ES-I3 (cell line): ENCODE results near the gene TMX4.

Experiments
- H3K36me3 ChIP-seq: 2 replicates; pipeline ENCODE4 v1.6.1; 2013; ENCODE audit warnings: mild to moderate bottlenecking, low read length, control low read depth, moderate library complexity; ENCODE audit not compliant: insufficient read depth
- H3K4me1 ChIP-seq: 2 replicates; pipeline ENCODE4 v1.6.1; 2013; ENCODE audit warnings: mild to moderate bottlenecking, control low read depth, low read length; ENCODE audit not compliant: insufficient read depth
- H3K9ac ChIP-seq: 2 replicates; pipeline ENCODE4 v1.6.1; 2013; ENCODE audit warnings: low read depth, mild to moderate bottlenecking, low read length, moderate library complexity
- H3K9me3 ChIP-seq: 2 replicates; pipeline ENCODE4 v1.6.1; 2013; ENCODE audit warnings: mild to moderate bottlenecking, low read length, moderate library complexity; ENCODE audit not compliant: control insufficient read depth, insufficient read depth

The TMX4 gene

GRCh38 chr20:8000796-8001195 is 18.8 kb downstream of the TMX4 start:
- H3K9ac ChIP-seq: no peak overlapping the region
- no peaks in the 10 kb centered on the region for H3K9me3 ChIP-seq
- H3K36me3 ChIP-seq: peaks cover 8% of the 10 kb centered on the region; the same call in 1 of the 2 replicates
- no peaks in the 10 kb centered on the region for H3K4me1 ChIP-seq

GRCh38 chr20:7996898-7997297 is 22.7 kb downstream of the TMX4 start:
- Histone ChIP-seq H3K4me1 (no peaks in the 10 kb centered on the region), H3K9ac (no peak overlapping the region), H3K9me3 (no peaks in the 10 kb centered on the region), H3K36me3 (peaks cover 8% of the 10 kb centered on the region; the same call in 1 of the 2 replicates)

DNA sequence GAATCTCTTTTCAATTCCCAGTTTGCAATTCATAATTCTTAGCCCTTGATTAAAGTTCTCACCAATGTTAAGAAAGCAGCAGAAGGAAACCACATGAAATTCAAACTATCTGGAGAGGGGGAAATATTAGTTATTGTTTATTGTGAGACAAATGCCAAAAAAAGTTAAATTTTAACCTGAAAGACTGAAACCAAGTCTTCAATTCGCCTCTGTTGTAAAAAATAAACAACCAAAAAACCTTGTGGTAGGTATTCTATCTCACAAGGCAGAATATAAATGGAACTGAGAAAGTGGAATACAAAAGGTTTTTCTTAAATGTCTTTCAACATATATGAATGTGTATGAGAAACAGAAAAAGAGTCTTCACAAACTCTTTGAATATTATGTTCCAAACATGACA is 24.8 kb downstream of the TMX4 start:
- Histone ChIP-seq H3K4me1 (no peaks in the 10 kb centered on the region), H3K9me3 (no peaks in the 10 kb centered on the region), H3K36me3 (peaks cover 8% of the 10 kb centered on the region; the same call in 1 of the 2 replicates), H3K9ac (no peak overlapping the region)

- 0 out of 2 replicates have a peak, but pooled peaks cover 5% of the 10 kb centered on the region for H3K36me3 ChIP-seq
- no peaks in the 10 kb centered on the region for H3K9me3 ChIP-seq
- H3K9ac ChIP-seq: no peak overlapping the region
- H3K4me1 ChIP-seq: no peaks in the 10 kb centered on the region
Observed at GRCh38 chr20:7993703-7994102, 25.9 kb downstream of the TMX4 start.

DNA sequence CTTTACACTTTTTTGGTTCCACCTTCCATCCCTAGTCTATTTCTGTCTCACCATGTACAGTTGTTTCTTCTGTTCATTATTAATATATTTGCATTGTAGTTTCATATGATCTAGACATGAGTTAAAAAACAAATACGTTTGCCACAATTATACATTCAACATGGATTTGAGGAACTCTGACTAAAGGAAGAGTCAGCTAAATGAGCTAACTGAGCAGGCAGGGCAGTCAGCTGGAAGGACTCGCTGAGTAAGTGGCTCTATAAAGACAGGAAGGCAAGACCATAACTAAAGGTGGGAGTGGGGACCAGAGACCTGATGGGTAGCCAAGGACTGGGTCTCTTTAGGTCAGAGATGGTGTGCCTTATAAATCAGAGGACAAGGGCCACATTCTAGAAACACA is 26.3 kb downstream of the TMX4 start:
- H3K9me3 ChIP-seq: no peaks in the 10 kb centered on the region
- H3K9ac ChIP-seq: no peak overlapping the region
- no peaks in the 10 kb centered on the region for H3K4me1 ChIP-seq
- 0 out of 2 replicates have a peak, but pooled peaks cover 5% of the 10 kb centered on the region for H3K36me3 ChIP-seq

DNA sequence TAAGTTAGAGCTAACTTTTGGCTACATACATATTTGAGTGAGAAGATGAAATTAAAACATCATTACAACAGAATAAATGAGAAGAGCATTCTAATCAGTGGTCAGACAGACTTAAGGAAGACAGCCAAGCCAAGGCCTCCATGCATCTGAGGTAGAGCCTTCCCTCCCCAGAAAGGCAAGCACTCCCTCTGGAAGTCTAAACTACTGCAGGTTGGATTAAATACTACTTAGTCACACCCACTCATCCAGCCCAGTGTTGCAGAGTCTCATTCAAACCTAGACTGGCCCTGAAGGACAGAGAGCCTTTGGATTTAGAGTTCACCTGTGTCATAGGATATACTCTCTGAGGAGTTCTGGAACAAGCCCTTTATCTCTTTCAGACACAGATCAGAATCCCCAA is 29.2 kb downstream of the TMX4 start:
- Histone ChIP-seq H3K9ac (no peak overlapping the region), H3K9me3 (no peaks in the 10 kb centered on the region), H3K36me3 (no peaks in the 10 kb centered on the region), H3K4me1 (no peaks in the 10 kb centered on the region)

DNA sequence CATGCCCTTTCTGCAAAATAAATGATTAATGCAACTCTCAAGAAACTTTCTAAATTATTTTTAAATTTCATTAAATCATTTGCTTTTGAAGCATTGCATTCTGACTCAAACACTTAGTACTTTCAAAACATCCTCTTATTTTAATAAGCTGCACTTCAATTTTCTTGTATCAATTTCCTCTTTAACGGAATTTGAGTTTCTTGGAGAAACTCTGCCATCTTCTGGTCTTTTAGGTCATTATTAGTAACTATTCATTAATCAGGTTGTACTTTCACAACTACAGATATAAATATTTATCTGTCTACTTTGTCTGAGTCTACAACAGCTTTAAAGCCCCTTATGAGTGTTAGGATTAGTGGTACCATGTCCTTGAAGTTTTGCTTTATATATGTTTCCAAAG is 30.2 kb downstream of the TMX4 start:
- no peak overlapping the region for H3K9ac ChIP-seq
- no peaks in the 10 kb centered on the region for H3K36me3 ChIP-seq
- H3K4me1 ChIP-seq: no peaks in the 10 kb centered on the region
- no peaks in the 10 kb centered on the region for H3K9me3 ChIP-seq

GRCh38 chr20:7985916-7986315 is 33.6 kb downstream of the TMX4 start:
- H3K4me1 ChIP-seq: no peaks in the 10 kb centered on the region
- no peaks in the 10 kb centered on the region for H3K9me3 ChIP-seq
- no peaks in the 10 kb centered on the region for H3K36me3 ChIP-seq
- no peak overlapping the region for H3K9ac ChIP-seq

DNA sequence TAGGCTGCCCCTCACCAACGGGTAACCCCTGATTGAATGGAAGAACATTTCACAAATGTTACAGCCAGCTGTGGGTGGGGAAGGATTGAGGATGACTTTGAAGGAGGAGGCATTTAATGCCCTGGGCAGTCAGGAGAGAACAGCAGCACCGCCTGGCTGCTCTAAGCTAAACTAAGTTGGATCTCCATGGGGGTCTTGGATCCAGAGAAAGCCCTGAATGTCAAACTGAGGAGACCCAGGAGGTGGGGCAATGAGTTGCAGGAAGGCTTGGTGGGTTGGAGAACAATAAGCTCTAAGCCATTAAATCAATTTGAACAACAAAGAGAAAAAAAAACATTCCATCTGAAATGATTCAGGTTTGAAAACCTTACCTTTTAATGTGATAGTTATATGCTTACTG is 35.4 kb downstream of the TMX4 start:
- H3K36me3 ChIP-seq: no peaks in the 10 kb centered on the region
- H3K4me1 ChIP-seq: peaks cover 3% of the 10 kb centered on the region

DNA sequence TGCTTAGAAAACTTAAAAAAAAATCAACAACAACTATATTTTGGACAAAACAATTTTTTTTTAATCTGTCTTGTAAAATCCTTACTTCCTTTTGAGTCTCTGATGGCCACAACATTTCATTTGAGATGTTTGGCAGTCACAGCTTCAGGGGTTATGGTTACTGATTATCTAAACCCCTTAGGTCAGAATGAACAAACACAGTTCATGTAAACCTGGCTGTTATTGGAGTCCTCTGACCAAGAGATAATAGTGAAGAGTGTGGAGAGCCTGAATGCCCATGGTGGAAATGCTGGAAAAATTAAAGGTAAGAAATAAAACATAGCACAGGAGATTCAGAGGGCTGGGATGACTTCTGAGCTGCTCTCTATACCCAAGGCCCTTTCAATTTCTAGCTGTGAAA is 38.2 kb downstream of the TMX4 start:
- Histone ChIP-seq H3K9ac (no peak overlapping the region), H3K9me3 (no peaks in the 10 kb centered on the region), H3K36me3 (no peaks in the 10 kb centered on the region), H3K4me1 (peaks cover 3% of the 10 kb centered on the region)

More for the DNA sequence above, 35.4 kb downstream of the TMX4 start:
- no peaks in the 10 kb centered on the region for H3K9me3 ChIP-seq
- no peak overlapping the region for H3K9ac ChIP-seq

DNA sequence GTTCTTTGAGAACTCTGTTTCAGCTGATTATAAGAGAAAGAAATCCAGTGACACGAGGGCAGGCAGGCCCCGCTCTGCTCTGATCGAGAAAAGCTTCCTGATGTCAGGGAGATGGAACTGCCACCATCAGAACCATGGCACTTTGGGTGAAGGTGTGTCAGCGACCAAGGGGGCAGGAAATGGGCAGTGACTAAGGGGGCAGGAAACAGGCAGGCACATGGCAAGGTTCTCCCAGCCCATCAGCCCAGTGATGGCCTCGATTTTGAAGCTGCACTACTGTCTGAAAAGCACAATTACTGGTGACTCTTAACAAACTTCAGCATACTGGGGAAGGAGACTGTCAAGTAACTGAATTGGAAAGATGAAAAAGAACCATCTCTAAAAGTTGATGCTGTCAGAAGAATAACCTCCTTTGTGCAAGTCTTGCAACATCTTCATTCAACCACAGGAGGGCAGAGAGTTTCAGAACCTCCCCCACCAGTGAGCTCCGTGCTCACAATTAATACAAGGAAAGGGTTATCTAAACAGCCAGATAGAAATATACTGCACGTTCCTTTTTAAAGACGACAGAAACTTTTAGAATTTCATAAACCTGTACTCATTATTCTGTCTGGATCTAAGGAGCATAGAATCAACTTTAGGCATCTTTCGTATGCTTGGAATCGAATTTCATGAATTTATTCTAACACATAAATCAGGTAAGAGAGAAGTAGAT is 39.1 kb downstream of the TMX4 start:
- peaks cover 3% of the 10 kb centered on the region for H3K4me1 ChIP-seq
- H3K36me3 ChIP-seq: no peaks in the 10 kb centered on the region
- no peak overlapping the region for H3K9ac ChIP-seq
- H3K9me3 ChIP-seq: no peaks in the 10 kb centered on the region

GRCh38 chr20:7977709-7978108 is 41.9 kb downstream of the TMX4 start:
- H3K9ac ChIP-seq: no peak overlapping the region
- H3K9me3 ChIP-seq: no peaks in the 10 kb centered on the region
- peaks cover 3% of the 10 kb centered on the region for H3K4me1 ChIP-seq
- no peaks in the 10 kb centered on the region for H3K36me3 ChIP-seq

DNA sequence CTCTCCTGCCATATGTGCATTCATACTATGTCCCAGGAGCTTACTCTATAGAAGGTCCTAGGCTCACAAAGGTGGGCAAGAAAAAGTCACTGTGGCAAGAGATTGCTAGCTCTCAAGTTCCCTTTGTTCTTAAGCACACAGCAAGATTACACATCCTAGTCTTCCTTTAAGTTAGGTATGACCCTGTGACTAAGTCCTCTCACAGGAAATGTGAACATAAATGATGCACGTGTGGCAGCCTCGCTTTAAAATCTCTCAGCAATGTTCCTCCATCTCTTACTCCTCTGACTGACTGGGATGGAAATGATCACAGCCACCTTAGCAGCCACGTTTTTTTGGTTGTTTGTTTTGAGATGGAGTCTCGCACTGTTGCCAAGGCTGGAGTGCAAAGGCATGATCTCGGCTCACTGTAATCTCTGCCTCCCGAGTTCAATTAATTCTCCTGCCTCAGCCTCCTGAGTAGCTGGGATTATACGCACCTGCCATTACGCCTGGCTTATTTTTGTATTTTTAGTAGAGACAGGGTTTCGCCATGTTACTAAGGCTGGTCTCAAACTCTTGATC is 43.6 kb downstream of the TMX4 start:
- no peaks in the 10 kb centered on the region for H3K9me3 ChIP-seq
- no peaks in the 10 kb centered on the region for H3K36me3 ChIP-seq
- peaks cover 3% of the 10 kb centered on the region for H3K4me1 ChIP-seq
- H3K9ac ChIP-seq: no peak overlapping the region

- Histone ChIP-seq H3K9ac (no peak overlapping the region), H3K4me1 (no peaks in the 10 kb centered on the region), H3K36me3 (no peaks in the 10 kb centered on the region), H3K9me3 (no peaks in the 10 kb centered on the region)
Observed at GRCh38 chr20:7974785-7975435, 44.7 kb downstream of the TMX4 start.
